K562 (cell line): ENCODE measurements around the gene ATP7B. TPM values are rescaled to one million over a fixed set of nuclear protein-coding genes. Genes with fewer than 3 reads are reported as not detected.
A peak's percentile ranks its signal among the peaks of the same experiment; 100 is the strongest.

Experiments used
- ATAC-seq: fragments of 200-7000 bp; cut with Tn5 transposase; 3 replicates; pipeline ENCODE4 v1.9.1; 2020; ENCODE audit warnings: moderate library complexity
- BruUV-seq: library from RNA; stranded (reverse); fragments of 400-500 nt; replicated peaks from 2 replicates; lab custom pipeline; 2021; lab: Mats Ljungman, UMichigan
- CTCF ChIA-PET: fragments of 300-600 bp; formaldehyde crosslinking; extraction: SDS; loops from one replicate; lab custom pipeline; 2021; ENCODE audit warnings: low intra/inter-chr PET ratio; lab: Yijun Ruan, JAX
- POLR2A ChIA-PET: fragments of 300-600, 350-650 bp; sonication (Branson Sonifier 250); formaldehyde crosslinking; extraction: SDS; loops from one replicate; lab custom pipeline; 2021; ENCODE audit warnings: antibody characterized with exemption, inconsistent platforms; lab: Yijun Ruan, JAX
- DNase-seq, 4 experiments: peaks; one replicate each; pipeline versions ENCODE4 v3.0.0 to v3.0.0-alpha.2; 2011 to 2018; ENCODE audit warnings: low spot score in 3 of 4, mixed read lengths in 3 of 4; ENCODE audit errors: extremely low read depth in 1 of 4
- FAIRE-seq: peaks from 2 replicates; lab custom pipeline; 2011; peaks lifted over from hg19 to GRCh38; lab: Jason Lieb, UNC
- H2AFZ ChIP-seq: 2 replicates; pipeline ENCODE4 v1.6.0; 2011; ENCODE audit warnings: low read depth, low read length, control low read depth, inconsistent platforms
- H3K27ac ChIP-seq: fragments of 200-600 bp; 3 replicates; pipeline ENCODE4 v1.8.0; 2011; ENCODE audit warnings: low read depth, mild to moderate bottlenecking, control low read depth, inconsistent platforms, low read length, moderate library complexity, mixed read lengths; ENCODE audit errors: extremely low read depth
- H3K27me3 ChIP-seq, 2 experiments: fragments of 300-600 bp in 1 of 2; 2 replicates in 1 of 2; 3 replicates in 1 of 2; pipeline versions ENCODE4 v1.6.0 to v1.8.0; 2011; ENCODE audit warnings: inconsistent platforms in 2 of 2, low read length in 2 of 2, mild to moderate bottlenecking in 1 of 2, mixed read lengths in 1 of 2, moderate library complexity in 1 of 2; ENCODE audit not compliant: control insufficient read depth in 2 of 2, insufficient read depth in 2 of 2
- H3K36me3 ChIP-seq: fragments of 300-600 bp; 3 replicates; pipeline ENCODE4 v1.8.0; 2011; ENCODE audit warnings: mild to moderate bottlenecking, low read length, inconsistent platforms; ENCODE audit not compliant: control insufficient read depth, insufficient read depth
- H3K4me1 ChIP-seq, 2 experiments: fragments of 200-600 bp in 1 of 2; replicated peaks in 1 of 2; 2 replicates in 1 of 2; 3 replicates in 1 of 2; pipeline versions ENCODE4 v1.5.1 to v1.8.0; 2011; ENCODE audit warnings: inconsistent platforms in 2 of 2, low read length in 2 of 2, mild to moderate bottlenecking in 1 of 2, mixed read lengths in 1 of 2, moderate library complexity in 1 of 2; ENCODE audit not compliant: control insufficient read depth in 2 of 2, insufficient read depth in 2 of 2
- H3K4me2 ChIP-seq: 2 replicates; pipeline ENCODE4 v1.6.1; 2011; ENCODE audit warnings: low read length, control low read depth, inconsistent platforms, mixed read lengths; ENCODE audit not compliant: insufficient read depth
- H3K4me3 ChIP-seq: fragments of 200-600 bp; sonication (generic), shearing (Covaris generic); 2 replicates; pipeline ENCODE4 v1.5.1; 2016; ENCODE audit warnings: control low read depth, inconsistent platforms
- H3K79me2 ChIP-seq: fragments of 200-600 bp; 3 replicates; pipeline ENCODE4 v1.8.0; 2011; ENCODE audit warnings: low read length, inconsistent platforms; ENCODE audit not compliant: control insufficient read depth, insufficient read depth
- H3K9ac ChIP-seq, 2 experiments: 2 replicates each; pipeline versions ENCODE4 v1.6.0 to v1.6.1; 2011; ENCODE audit warnings: low read depth in 2 of 2, low read length in 2 of 2, control low read depth in 1 of 2, inconsistent platforms in 1 of 2, mild to moderate bottlenecking in 1 of 2, mixed read lengths in 1 of 2; ENCODE audit not compliant: insufficient read depth in 1 of 2
- H3K9me1 ChIP-seq: one replicate; pipeline ENCODE4 v1.6.0; 2011; ENCODE audit warnings: inconsistent platforms, mild to moderate bottlenecking, low read length, moderate library complexity; ENCODE audit not compliant: control insufficient read depth, insufficient read depth
- H3K9me3 ChIP-seq: replicated peaks from 2 replicates; pipeline ENCODE4 v1.5.1; 2011; ENCODE audit warnings: low read depth, low read length, inconsistent platforms; ENCODE audit not compliant: control insufficient read depth, insufficient read depth
- H4K20me1 ChIP-seq: replicated peaks from 2 replicates; pipeline ENCODE4 v1.6.1; 2011; ENCODE audit warnings: low read length, inconsistent platforms, mixed read lengths; ENCODE audit not compliant: control insufficient read depth, insufficient read depth
- CTCF ChIP-seq, 3 experiments: IDR thresholded peaks in 2 of 3; conservative IDR thresholded peaks in 1 of 3; 2 replicates each; pipeline ENCODE4 v1.5.1; 2011 to 2012; ENCODE audit warnings: low read length in 3 of 3, mild to moderate bottlenecking in 3 of 3, control low read depth in 2 of 3, improper control_type of control experiment in 1 of 3, inconsistent platforms in 1 of 3, low read depth in 1 of 3, mixed read lengths in 1 of 3, moderate library complexity in 1 of 3; ENCODE audit not compliant: insufficient read depth in 2 of 3
- HDAC8 ChIP-seq: fragments of 450-650 bp; IDR thresholded peaks from 2 replicates; pipeline ENCODE4 v1.6.1; 2016; ENCODE audit warnings: mild to moderate bottlenecking, missing genetic modification characterization, moderate library complexity, missing compliant biosample characterization
- SMARCB1 ChIP-seq: IDR thresholded peaks from 2 replicates; pipeline ENCODE4 v1.6.1; 2011; ENCODE audit warnings: improper control_type of control experiment, low read depth; ENCODE audit not compliant: insufficient read length
- THRAP3 ChIP-seq: fragments of 450-650 bp; IDR thresholded peaks from 2 replicates; pipeline ENCODE4 v1.6.1; 2016; ENCODE audit warnings: mild to moderate bottlenecking, inconsistent platforms, borderline replicate concordance
- U2AF2 ChIP-seq: fragments of 200-400 bp; formaldehyde crosslinking; optimal IDR thresholded peaks from 2 replicates; pipeline ENCODE3; 2017; ENCODE audit warnings: low read depth, mild to moderate bottlenecking, low read length
- USF1 ChIP-seq: sonication (generic); formaldehyde crosslinking; IDR thresholded peaks from 2 replicates; pipeline ENCODE4 v1.9.0; 2022; ENCODE audit warnings: mild to moderate bottlenecking, missing genetic modification reagents
- WGBS: fragments of 100-300 bp; shearing (Covaris generic); methylation state at CpG from one replicate; pipeline ENCODE4 v1.1.6; 2016; ENCODE audit warnings: low coverage, mixed read lengths; ENCODE audit not compliant: insufficient coverage; ENCODE audit errors: missing lambda C conversion rate; 5-methylcytosine and 5-hydroxymethylcytosine counted together
- in situ Hi-C: fragments of 300-500 bp; cut with MboI; formaldehyde crosslinking; loops from 4 replicates; pipeline ENCODE4 v1.15.0; 2018; ENCODE audit warnings: inconsistent platforms, mixed read lengths
- intact Hi-C: fragments of 100-400 bp; cut with micrococcal nuclease; formaldehyde crosslinking; loops from 2 replicates; pipeline ENCODE4 v1.14.2; 2022
- polyA plus RNA-seq, 8 experiments: library from polyadenylated mRNA; depleted of rRNA in 4 of 8; stranded (reverse) in 5 of 8; unstranded in 3 of 8; fragments of >200 nt; fragmentation: Nextera tagmentation in 2 of 8; fragmentation: Illumina TruSeq in 1 of 8; extraction: Ambion mirVana in 2 of 8; extraction: Trizol in 1 of 8; gene quantifications; 2 replicates each; pipeline versions ENCODE4 v1.2.1 to v1.2.3, GENCODE V29; 2011 to 2014; ENCODE audit warnings: inconsistent platforms in 1 of 8, missing spikeins in 1 of 8
- total RNA-seq, 7 experiments: library from RNA; depleted of rRNA in 6 of 7; stranded (reverse); fragments of >200 nt in 6 of 7; fragmentation: Illumina TruSeq in 2 of 7; extraction: Trizol in 2 of 7; gene quantifications; 2 replicates each; pipeline versions ENCODE4 v1.2.1 to v1.2.3, GENCODE V29; 2011 to 2021; ENCODE audit warnings: low replicate concordance in 1 of 7

ATP7B gene
- total and polyA plus RNA-seq, 9 of the 15 experiments (the other 6 are each of a cell fraction or from before 2014, with no cell fraction given) = 1.1 to 20.4 (median 8.5) TPM

- H3K9me3 ChIP-seq = 0 out of 2 replicates have a peak, but pooled peaks cover 1% of the 10 kb centered on the region
- H3K27me3 ChIP-seq = no peaks in the 10 kb centered on the region
- POLR2A ChIA-PET = no interaction called here
- in situ Hi-C loops = no loop called here
- H4K20me1 ChIP-seq = no peaks in the 10 kb centered on the region
- H3K36me3 ChIP-seq = peaks cover 6% of the 10 kb centered on the region; the same call in 2 of the 3 replicates
- no peak overlapping the region for H3K4me2 ChIP-seq
- no peak overlapping the region for H3K27ac ChIP-seq
- WGBS = 90% methylated on average over 2 of the region's 4 CpGs
- no peak for DNase-seq
- H3K9me1 ChIP-seq = no peaks in the 10 kb centered on the region
- H2AFZ ChIP-seq = no peak overlapping the region
- intact Hi-C loops = loop anchor here (5.0 kb wide), 1 partner anchor 106 kb away; no protein-coding TSS in a partner anchor
- CTCF ChIA-PET = no interaction called here
- peaks cover 17 to 23% of the 10 kb centered on the region in 2 experiments for H3K4me1 ChIP-seq
- no peak overlapping the region for H3K9ac ChIP-seq
- TF ChIP-seq THRAP3 (no peak), HDAC8 (no peak), SMARCB1 (no peak), CTCF (IDR thresholded peaks at IDR 0.05 in 2 of 3, conservative IDR thresholded peaks at IDR 0.05 in 1 of 3; ENCODE audit: insufficient read depth in 2 of 3, low read depth in 1 of 3, low read length in 3 of 3) (peak in 1 of 3 experiments; percentile 5; a peak in 1 of 6 replicates), USF1 (no peak), U2AF2 (no peak)
- ATAC-seq = no peak
- no peak for FAIRE-seq
- no TSS peak for BruUV-seq
- no peak overlapping the region for H3K4me3 ChIP-seq
- H3K79me2 ChIP-seq = peaks cover 79% of the 10 kb centered on the region
Measured at GRCh38 chr13:52003541-52003940, 7.7 kb downstream of the ATP7B start.
